ENCODE data around the gene MEGF6.

MEGF6 gene

DNA sequence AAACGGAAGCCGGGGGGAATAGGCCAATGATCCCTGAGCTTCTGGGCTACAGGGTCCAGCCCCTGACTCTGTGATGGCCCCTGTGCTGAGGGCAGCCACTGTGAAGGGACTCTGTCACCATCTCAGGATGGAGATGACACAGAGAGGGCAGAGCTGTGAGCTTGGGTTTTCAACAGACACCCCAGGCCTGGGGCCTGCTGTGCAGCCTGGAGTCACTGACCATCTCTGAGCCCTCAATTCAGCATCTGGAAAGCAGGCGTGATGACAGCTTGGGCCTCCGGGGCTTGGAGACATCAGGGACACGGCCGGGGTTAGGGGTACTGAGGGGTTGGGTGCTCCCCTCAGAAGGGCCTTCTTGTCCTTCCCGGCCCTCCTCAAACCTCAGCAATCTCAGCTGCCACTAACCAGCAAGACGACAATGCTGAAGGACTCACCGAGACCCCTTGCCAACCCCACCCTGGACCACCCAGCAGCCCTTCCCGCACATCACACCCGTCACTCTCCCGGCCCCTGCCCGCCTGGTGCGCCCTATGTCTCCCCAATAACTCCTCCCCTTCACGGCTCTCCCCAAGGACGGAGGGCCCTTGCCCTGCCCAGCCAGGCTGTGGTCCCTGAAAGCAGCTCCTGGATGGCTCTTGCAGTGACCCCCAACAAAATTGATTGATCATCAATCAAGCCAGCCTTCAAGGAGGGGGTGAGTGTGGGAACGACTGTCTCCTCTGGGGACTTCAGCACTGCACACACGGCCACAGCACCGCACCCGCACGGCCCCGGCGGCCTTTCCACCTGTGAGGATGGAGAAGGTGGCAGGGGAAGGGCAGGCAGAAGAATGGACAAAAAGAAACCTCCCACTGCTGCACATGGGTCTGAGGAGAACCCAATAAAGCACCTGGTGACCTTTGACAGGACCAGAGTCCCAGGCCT lies 4.3 kb downstream of the MEGF6 start:
- no peak for DNase-seq (ENCODE audit: low read depth)

DNA sequence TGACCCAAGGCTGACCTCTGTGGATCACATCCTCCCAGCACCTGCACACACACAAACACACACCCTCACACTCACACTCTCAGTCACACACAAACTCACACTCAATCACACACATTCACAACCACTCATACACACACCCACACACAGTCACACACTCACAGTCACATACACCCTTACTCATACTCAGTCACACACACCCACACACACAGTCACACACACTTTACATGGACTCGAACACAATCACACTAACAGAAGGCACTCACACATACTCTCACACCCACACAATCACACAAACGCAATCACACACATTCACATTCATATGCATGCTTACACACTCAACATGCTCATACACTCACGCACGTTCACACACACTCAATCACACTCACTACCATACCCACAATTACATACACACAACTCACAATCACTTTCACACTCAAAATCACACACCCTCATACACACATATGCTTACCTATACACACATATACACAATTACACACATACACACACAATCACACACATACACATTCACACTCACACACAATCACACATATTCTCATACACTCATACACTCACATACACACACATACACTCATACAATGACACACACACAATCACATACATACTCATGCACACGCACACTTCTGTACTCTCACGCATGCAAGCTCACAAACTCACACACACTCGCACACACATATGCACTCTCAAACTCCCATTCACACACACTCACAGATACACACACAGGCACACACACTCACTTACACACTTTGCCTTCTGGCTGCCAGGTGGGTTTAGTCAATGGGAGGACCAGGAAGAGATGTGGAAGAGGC lies 6.1 kb downstream of the MEGF6 start:
- no peak for DNase-seq (ENCODE audit: low read depth)

DNA sequence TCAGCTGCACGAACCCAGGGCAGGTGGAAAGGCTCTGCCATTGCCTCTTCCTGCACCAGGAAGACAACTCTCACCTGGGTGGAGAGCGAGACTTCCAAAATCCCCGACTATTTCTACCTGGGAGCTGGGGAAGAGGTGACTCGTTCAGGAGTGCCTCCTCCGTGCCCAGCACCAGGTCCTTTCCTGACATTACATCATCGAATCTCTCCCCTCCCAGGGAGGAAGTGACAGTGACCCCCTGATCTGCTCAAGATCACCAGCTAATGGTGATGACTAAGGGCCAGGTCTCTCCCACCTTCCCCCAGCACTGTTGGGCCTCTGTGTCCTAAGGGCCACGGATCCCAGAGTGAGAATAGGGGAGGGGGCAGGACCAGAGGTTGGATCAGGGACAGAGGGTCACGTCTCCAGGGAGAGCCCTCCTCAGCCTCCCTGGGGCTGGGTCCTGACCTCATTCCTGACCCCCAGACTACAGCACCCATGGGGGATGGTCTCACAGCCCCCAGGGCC lies 6.8 kb downstream of the MEGF6 start:
- DNase-seq (ENCODE audit: low read depth) = no peak

GRCh38 chr1:3603571-3604467 lies 7.5 kb downstream of the MEGF6 start:
- DNase-seq (ENCODE audit: low read depth) = no peak

- DNase-seq (ENCODE audit: low read depth) = no peak
Measured at GRCh38 chr1:3603156-3603555, 8.2 kb downstream of the MEGF6 start.

DNA sequence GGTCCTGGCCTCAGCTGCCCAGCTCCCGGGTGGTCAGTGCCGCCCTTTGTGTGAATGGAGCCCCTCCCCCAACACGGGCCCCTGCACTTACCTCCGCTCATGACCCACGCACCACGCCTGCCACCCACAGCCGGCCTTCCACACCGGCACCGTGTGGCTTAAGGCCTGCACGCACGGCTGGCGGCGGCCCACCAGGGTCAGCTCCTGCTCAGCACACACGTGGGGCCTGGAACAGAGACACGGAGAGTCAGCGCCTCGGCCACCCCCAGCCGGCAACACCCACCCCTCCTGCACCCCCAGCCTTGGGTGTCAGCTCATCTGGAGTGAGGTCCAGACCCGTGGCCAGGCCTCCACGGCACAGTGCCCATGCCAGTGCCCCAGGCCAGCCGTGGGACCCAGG lies 8.9 kb downstream of the MEGF6 start:
- DNase-seq (ENCODE audit: low read depth) = no peak

GRCh38 chr1:3601743-3602142 lies 9.6 kb downstream of the MEGF6 start:
- DNase-seq (ENCODE audit: low read depth) = no peak

DNA sequence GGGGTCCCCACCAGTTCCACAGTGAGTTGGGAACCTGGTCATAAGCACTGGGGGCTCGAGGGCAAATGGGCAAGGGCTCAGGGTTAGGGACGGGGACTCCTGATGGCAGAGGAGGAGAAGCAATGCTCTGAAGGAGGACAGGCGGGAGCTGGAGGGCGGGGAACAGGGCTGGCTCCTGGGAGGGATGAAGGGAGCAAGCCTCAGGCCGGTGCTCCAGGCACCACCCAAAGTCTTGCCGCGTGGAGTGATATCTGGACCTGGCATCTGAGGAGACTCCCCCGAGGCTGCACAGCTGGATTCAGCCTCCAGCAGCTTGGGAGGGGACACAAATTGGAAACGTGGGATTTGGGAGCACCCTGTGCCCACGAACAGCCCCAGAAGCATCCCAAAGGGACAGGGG lies 11.0 kb downstream of the MEGF6 start:
- DNase-seq (ENCODE audit: low read depth) = no peak

DNA sequence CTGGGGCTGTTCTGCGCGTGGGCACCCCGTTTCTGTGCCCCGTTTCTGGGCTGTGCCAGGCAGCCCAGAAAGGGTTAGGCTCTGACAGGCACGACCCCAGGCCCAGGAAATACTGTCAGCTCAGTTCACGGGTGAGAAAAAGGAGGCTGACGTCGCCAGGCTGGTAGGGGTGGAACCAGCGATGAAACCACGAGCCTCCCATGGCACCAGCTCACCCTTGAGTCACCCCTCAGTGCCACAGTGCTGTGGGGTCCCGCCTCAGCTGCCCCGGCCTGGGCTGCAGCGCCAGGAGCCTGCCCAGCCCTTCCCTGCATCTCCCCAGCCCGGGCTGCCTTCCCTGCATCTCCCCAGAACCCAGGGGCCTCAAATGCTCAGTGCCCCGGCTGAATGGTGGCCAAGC lies 11.5 kb downstream of the MEGF6 start:
- no peak for DNase-seq (ENCODE audit: low read depth)

- DNase-seq (ENCODE audit: low read depth) = no peak
Measured at GRCh38 chr1:3599286-3599811, 12.0 kb downstream of the MEGF6 start.

DNA sequence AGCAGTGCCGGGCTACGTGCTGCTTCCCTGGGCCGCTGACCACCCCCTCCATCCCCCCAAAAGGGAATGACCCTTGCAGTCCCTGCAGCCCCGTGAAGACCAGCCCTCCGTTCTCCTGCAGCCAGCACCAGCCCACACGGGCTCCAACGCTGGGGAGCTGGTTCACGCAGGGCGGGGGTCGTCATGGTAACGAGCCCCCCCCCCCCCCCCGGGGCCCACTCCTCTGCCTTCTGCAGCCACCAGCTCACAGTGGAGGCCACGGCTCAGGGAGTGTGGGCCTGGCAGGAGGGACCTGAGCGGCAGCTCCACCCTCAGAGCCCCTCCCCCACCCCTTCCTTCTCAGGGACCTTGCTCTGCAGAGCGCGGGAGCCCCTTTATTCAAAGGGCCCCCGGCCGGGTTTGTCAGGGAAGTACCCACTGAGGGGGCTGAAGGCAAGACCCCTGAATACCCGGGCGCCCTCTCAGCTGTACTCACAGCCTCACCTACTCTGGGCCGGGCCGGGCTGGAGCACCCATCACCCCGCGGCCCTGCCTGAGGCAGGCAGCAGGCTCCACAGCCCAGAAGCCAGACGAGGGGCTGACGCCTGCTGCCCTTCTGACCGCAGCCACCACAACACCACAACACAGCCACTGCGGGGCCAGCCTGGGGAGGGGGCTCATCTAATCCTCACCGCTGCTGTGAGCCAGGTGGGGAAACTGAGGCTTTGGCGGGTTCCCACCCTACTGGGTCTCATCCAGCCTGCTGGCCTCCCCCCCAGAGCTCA lies 12.6 kb downstream of the MEGF6 start:
- no peak for DNase-seq (ENCODE audit: low read depth)

DNA sequence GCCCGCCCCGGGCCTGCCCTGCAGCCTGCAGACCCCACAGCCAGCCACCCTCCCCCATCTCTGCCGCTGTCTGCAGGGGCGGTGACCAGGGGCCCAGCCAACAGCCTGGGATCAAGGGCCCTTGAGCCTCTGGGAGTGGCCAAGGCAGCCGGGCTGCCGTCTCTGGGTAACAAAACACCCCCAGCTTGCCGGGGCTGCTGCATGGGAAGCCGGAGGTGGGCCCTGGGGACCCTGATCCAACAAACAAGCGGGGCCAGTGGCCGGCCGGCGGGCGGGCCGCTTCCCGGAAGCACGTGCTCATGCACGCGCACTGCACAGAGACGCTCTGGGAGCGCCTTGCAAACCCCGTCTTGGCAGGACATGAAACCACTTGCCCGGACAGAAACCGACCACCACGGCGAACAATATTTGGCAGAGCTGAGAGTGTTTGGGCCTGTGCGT lies 13.2 kb downstream of the MEGF6 start:
- no peak for DNase-seq (ENCODE audit: low read depth)

GRCh38 chr1:3597599-3597964 lies 13.7 kb downstream of the MEGF6 start:
- DNase-seq (ENCODE audit: low read depth) = no peak

DNA sequence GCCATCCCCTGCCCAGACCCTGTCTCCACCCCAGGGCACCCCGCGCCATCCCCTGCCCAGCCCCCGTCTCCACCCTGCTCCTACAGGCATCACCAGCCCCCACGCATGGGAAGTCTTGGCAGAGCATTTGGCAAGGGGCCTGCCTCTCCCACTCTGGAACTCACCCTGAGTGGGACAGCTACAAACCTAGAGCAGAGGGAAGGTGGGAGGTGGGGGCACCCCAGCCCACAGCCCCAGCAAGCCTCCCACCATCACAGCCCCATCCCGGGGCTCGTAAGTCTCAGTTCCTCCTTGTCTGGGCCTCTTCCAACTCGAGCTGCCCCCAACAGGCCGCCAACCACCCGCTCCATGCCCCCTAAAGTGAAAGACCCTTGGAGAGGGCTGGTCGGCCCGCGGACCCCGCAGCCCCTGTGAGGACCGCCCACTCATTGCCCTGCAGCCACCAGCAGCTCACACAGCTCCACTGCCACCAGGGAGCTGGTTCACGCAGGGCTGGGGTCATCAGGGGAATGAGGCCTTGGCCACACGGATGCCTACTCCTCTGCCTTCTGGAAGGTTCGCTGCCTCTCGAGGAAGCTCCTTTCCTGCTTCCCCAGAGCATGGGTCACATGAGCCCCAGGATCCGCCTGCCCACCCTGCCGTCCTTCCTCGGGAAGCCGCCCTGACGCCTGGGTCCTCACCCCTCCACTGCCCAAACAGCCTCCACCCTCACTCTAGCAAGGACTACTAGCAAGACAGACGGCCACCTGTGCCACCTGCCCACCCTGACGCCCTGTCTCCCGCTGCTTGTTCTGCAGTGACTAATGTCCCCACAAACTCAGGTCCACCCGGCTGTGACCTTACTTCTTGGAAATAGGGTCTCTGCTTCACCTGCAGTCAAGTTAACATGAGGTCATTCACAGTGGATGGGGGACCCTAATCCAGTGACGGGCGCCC lies 14.4 kb downstream of the MEGF6 start:
- no peak for DNase-seq (ENCODE audit: low read depth)

DNA sequence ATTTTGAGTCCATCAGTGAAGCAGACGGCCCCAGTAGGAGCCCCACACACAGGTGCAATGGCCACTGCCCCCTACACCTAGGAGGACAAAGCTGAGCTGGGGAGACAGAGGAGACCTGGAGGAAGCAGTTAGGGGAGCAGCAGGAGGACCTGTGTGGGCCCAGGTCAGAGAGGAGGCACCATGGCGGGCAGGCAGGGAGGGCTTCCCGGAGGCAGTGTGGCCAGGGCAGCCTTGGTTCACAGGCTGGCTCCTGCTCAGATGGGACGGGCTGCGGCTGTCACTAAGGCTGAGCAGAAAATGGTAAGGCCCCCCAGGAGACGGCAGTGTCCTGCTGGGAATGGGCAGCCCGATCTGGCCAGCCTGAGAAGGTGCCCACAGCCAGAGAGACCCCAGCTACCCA lies 15.4 kb downstream of the MEGF6 start:
- no peak for DNase-seq (ENCODE audit: low read depth)

GRCh38 chr1:3594706-3595377 lies 16.5 kb downstream of the MEGF6 start:
- DNase-seq (ENCODE audit: low read depth) = no peak

- no peak for DNase-seq (ENCODE audit: low read depth)
Measured at GRCh38 chr1:3593745-3594144, 17.6 kb downstream of the MEGF6 start.

DNA sequence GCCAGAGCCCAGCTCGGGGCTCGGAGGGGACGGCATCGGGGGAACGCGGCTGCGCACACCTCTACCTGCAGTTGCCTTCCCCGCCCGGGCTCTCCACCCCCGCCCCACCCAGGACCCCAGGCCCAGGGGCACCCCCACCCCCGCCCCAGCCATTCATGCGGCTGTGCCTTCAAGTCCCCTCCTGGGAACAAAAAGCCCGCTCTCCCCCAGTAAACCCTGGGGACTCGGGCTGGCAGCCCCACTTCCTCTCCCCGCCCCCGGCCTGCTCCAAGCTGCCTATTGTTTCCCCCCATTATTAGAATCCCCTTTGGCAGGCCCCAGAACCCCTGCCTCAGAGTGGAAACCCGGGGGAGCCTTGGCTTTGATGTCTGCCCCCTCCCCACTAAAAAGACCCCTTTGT lies 18.0 kb downstream of the MEGF6 start:
- no peak for DNase-seq (ENCODE audit: low read depth)

Data from stimulated activated CD8-positive, alpha-beta memory T cell treated with anti-CD3 and anti-CD28 coated beads, Interleukin-15, amount 100 ng/mL, for 1 hour (primary cell).